IMR-90 (cell line): ENCODE measurements around the gene UGT1A7. TPM values are rescaled to one million over a fixed set of nuclear protein-coding genes. Genes with fewer than 3 reads are reported as not detected.

Source experiments
- ATAC-seq: fragments of 200-7000 bp; cut with Tn5 transposase; 2 replicates; pipeline ENCODE4 v1.9.1; 2020; ENCODE audit warnings: low read depth, mild to moderate bottlenecking, moderate library complexity
- BruUV-seq: library from RNA; stranded (reverse); fragments of 400-500 nt; replicated peaks from 2 replicates; lab custom pipeline; 2021; lab: Mats Ljungman, UMichigan
- CTCF ChIA-PET: fragments of 300-600 bp; formaldehyde crosslinking; extraction: SDS; loops from one replicate; lab custom pipeline; 2021; ENCODE audit warnings: antibody characterized with exemption; lab: Yijun Ruan, JAX
- POLR2A ChIA-PET: fragments of 300-600 bp; sonication (Branson Sonifier 250); formaldehyde crosslinking; loops from one replicate; lab custom pipeline; 2022; ENCODE audit warnings: antibody characterized with exemption; ENCODE audit not compliant: unreplicated experiment; lab: Charles Lee
- DNase-seq: peaks from one replicate; pipeline ENCODE4 v3.0.0; 2013
- H2AFZ ChIP-seq: replicated peaks from 2 replicates; pipeline ENCODE3; 2013; ENCODE audit warnings: low read length, mild to moderate bottlenecking; ENCODE audit not compliant: poor library complexity
- H2AK5ac ChIP-seq: 2 replicates; pipeline ENCODE4 v1.6.1; 2013; ENCODE audit warnings: low read depth, low read length, inconsistent platforms
- H2AK9ac ChIP-seq: replicated peaks from 2 replicates; pipeline ENCODE3; 2013; ENCODE audit warnings: mild to moderate bottlenecking, low read depth, low read length, moderate library complexity; ENCODE audit not compliant: poor library complexity
- H2BK120ac ChIP-seq: 2 replicates; pipeline ENCODE4 v1.6.1; 2013; ENCODE audit warnings: low read depth, low read length, inconsistent platforms
- H2BK15ac ChIP-seq: 3 replicates; pipeline ENCODE4 v1.6.1; 2013; ENCODE audit warnings: low read depth, low read length, inconsistent platforms
- H2BK20ac ChIP-seq: 2 replicates; pipeline ENCODE4 v1.6.1; 2013; ENCODE audit warnings: low read depth, mild to moderate bottlenecking, inconsistent platforms, low read length, moderate library complexity
- H2BK5ac ChIP-seq: 2 replicates; pipeline ENCODE4 v1.6.1; 2013; ENCODE audit warnings: mild to moderate bottlenecking, low read depth, low read length, inconsistent platforms; ENCODE audit not compliant: poor library complexity, severe bottlenecking
- H3K14ac ChIP-seq: replicated peaks from 2 replicates; pipeline ENCODE4 v1.6.1; 2013; ENCODE audit warnings: low read depth, low read length, inconsistent platforms
- H3K18ac ChIP-seq: 2 replicates; pipeline ENCODE4 v1.6.1; 2013; ENCODE audit warnings: low read depth, low read length, control low read depth
- H3K23ac ChIP-seq: 2 replicates; pipeline ENCODE4 v1.6.1; 2013; ENCODE audit warnings: low read depth, low read length, inconsistent platforms
- H3K27ac ChIP-seq: 2 replicates; pipeline ENCODE4 v1.5.1; 2013; ENCODE audit warnings: mild to moderate bottlenecking, control low read depth, low read length; ENCODE audit not compliant: insufficient read depth
- H3K27me3 ChIP-seq: 2 replicates; pipeline ENCODE4 v1.6.1; 2013; ENCODE audit warnings: low read length; ENCODE audit not compliant: control insufficient read depth, insufficient read depth
- H3K36me3 ChIP-seq: 2 replicates; pipeline ENCODE4 v1.6.1; 2013; ENCODE audit warnings: low read length, mixed read lengths; ENCODE audit not compliant: control insufficient read depth, insufficient read depth
- H3K4ac ChIP-seq: 2 replicates; pipeline ENCODE4 v1.6.1; 2013; ENCODE audit warnings: low read depth, low read length, inconsistent platforms
- H3K4me1 ChIP-seq: 2 replicates; pipeline ENCODE4 v1.6.1; 2013; ENCODE audit warnings: low read length, mixed read lengths; ENCODE audit not compliant: control insufficient read depth, insufficient read depth
- H3K4me2 ChIP-seq: 2 replicates; pipeline ENCODE4 v1.6.1; 2013; ENCODE audit warnings: low read depth, mild to moderate bottlenecking, control low read depth, low read length, moderate library complexity
- H3K4me3 ChIP-seq: 2 replicates; pipeline ENCODE4 v1.5.1; 2013; ENCODE audit warnings: low read depth, mild to moderate bottlenecking, control low read depth, low read length, moderate library complexity; ENCODE audit not compliant: insufficient read depth
- H3K56ac ChIP-seq: 2 replicates; pipeline ENCODE4 v1.6.1; 2013; ENCODE audit warnings: low read length, inconsistent platforms; ENCODE audit not compliant: insufficient read depth; ENCODE audit errors: extremely low read depth
- H3K79me1 ChIP-seq, 2 experiments: 2 replicates each; pipeline ENCODE4 v1.6.1; 2013; ENCODE audit warnings: low read length in 2 of 2, inconsistent platforms in 1 of 2, low read depth in 1 of 2
- H3K9ac ChIP-seq: 2 replicates; pipeline ENCODE4 v1.6.1; 2013; ENCODE audit warnings: low read depth, low read length, control low read depth
- H3K9me1 ChIP-seq: 2 replicates; pipeline ENCODE4 v1.6.1; 2013; ENCODE audit warnings: low read length, inconsistent platforms; ENCODE audit not compliant: insufficient read depth
- H3K9me3 ChIP-seq: 2 replicates; pipeline ENCODE4 v1.6.1; 2013; ENCODE audit warnings: low read length; ENCODE audit not compliant: control insufficient read depth, insufficient read depth
- H4K20me1 ChIP-seq: 2 replicates; pipeline ENCODE4 v1.6.1; 2013; ENCODE audit warnings: low read length, inconsistent platforms; ENCODE audit not compliant: insufficient read depth
- H4K5ac ChIP-seq: 2 replicates; pipeline ENCODE4 v1.6.1; 2013; ENCODE audit warnings: mild to moderate bottlenecking, low read depth, low read length, control low read depth
- H4K8ac ChIP-seq, 2 experiments: 2 replicates each; pipeline ENCODE4 v1.6.1; 2013; ENCODE audit warnings: low read depth in 2 of 2, low read length in 2 of 2, control low read depth in 1 of 2, inconsistent platforms in 1 of 2
- H4K91ac ChIP-seq: 2 replicates; pipeline ENCODE4 v1.6.1; 2013; ENCODE audit warnings: low read depth, low read length, inconsistent platforms; ENCODE audit not compliant: insufficient read depth
- BHLHE40 ChIP-seq: fragments of 150-350 bp; IDR thresholded peaks from 2 replicates; pipeline ENCODE4 v1.6.1; 2016; ENCODE audit warnings: mild to moderate bottlenecking, low read depth, low read length
- CEBPB ChIP-seq: IDR thresholded peaks from 2 replicates; pipeline ENCODE4 v1.6.1; 2012; ENCODE audit warnings: low read depth, low read length, improper control_type of control experiment
- CTCF ChIP-seq: conservative IDR thresholded peaks from 2 replicates; pipeline ENCODE4 v1.5.1; 2012; ENCODE audit warnings: mild to moderate bottlenecking, low read depth, low read length, improper control_type of control experiment
- ELK1 ChIP-seq: fragments of 150-350 bp; IDR thresholded peaks from 2 replicates; pipeline ENCODE4 v1.6.1; 2016; ENCODE audit warnings: low read depth, mild to moderate bottlenecking, low read length, moderate library complexity, borderline replicate concordance
- FOS ChIP-seq: fragments of 150-350 bp; IDR thresholded peaks from 2 replicates; pipeline ENCODE4 v1.6.1; 2016; ENCODE audit warnings: low read depth, low read length
- MAFK ChIP-seq: IDR thresholded peaks from 2 replicates; pipeline ENCODE4 v1.6.1; 2012; ENCODE audit warnings: low read depth, low read length, improper control_type of control experiment
- MXI1 ChIP-seq: IDR thresholded peaks from 2 replicates; pipeline ENCODE4 v1.6.1; 2012; ENCODE audit warnings: low read depth, mild to moderate bottlenecking, low read length, moderate library complexity, borderline replicate concordance
- POLR2A ChIP-seq: IDR thresholded peaks from 2 replicates; pipeline ENCODE4 v1.6.1; 2012; ENCODE audit warnings: mild to moderate bottlenecking, low read depth, low read length
- RAD21 ChIP-seq: IDR thresholded peaks from 2 replicates; pipeline ENCODE4 v1.6.1; 2012; ENCODE audit warnings: low read length, improper control_type of control experiment
- RCOR1 ChIP-seq: IDR thresholded peaks from 2 replicates; pipeline ENCODE4 v1.6.1; 2012; ENCODE audit warnings: mild to moderate bottlenecking, low read length, improper control_type of control experiment; ENCODE audit not compliant: insufficient replicate concordance
- RFX5 ChIP-seq: IDR thresholded peaks from 2 replicates; pipeline ENCODE4 v1.8.0; 2012; ENCODE audit warnings: low read depth, mild to moderate bottlenecking, low read length, moderate library complexity
- USF2 ChIP-seq: fragments of 150-350 bp; IDR thresholded peaks from 2 replicates; pipeline ENCODE4 v1.6.1; 2017; ENCODE audit warnings: mild to moderate bottlenecking, antibody characterized with exemption, low read length, low read depth
- WGBS, 2 experiments: methylation state at CpG; one replicate each; pipeline versions ENCODE4 v1.1.5 to v1.1.7; 2013; ENCODE audit warnings: missing lambda C conversion rate in 2 of 2; ENCODE audit not compliant: insufficient read length in 1 of 2; ENCODE audit errors: extremely low coverage in 2 of 2; 5-methylcytosine and 5-hydroxymethylcytosine counted together
- dilution Hi-C: fragments of 300-500 bp; cut with HindIII; formaldehyde crosslinking; loops from one replicate; pipeline ENCODE4 v1.14.3; 2018; ENCODE audit warnings: low sequenced_read_pairs; ENCODE audit not compliant: unreplicated experiment
- in situ Hi-C: fragments of 300-500 bp; cut with MboI; formaldehyde crosslinking; loops from 3 replicates; pipeline ENCODE4 v1.14.3; 2019; ENCODE audit warnings: low sequenced_read_pairs, inconsistent platforms, mixed read lengths
- intact Hi-C: fragments of 100-400 bp; cut with micrococcal nuclease; formaldehyde crosslinking; loops from 2 replicates; pipeline ENCODE4 v1.10.0; 2022
- polyA plus RNA-seq, 3 experiments: library from polyadenylated mRNA; depleted of rRNA; stranded (reverse); fragments of >200 nt; gene quantifications; 2 replicates each; pipeline ENCODE4 v1.2.3, GENCODE V29; 2012; ENCODE audit warnings: low replicate concordance in 1 of 3
- total RNA-seq: library from RNA; depleted of rRNA; stranded (reverse); fragments of >200 nt; gene quantifications from 2 replicates; pipeline ENCODE4 v1.2.3, GENCODE V29; 2012

The UGT1A7 gene
- total and polyA plus RNA-seq, 2 of the 4 experiments (the other 2 are of a cell fraction): not detected

GRCh38 chr2:233769260-233769659 lies 87.6 kb downstream of the UGT1A7 start:
- 76% methylated on average over 6 of the region's 9 CpGs; no CpG with 5 or more reads in 1 of the 2 experiments for WGBS, 2 experiments
- H2AK9ac ChIP-seq: peak overlapping the region; percentile 66
- no peaks in the 10 kb centered on the region for H3K79me1 ChIP-seq
- peaks cover 6% of the 10 kb centered on the region for H3K4me1 ChIP-seq
- no peak overlapping the region for H4K91ac ChIP-seq
- no peak overlapping the region for H3K14ac ChIP-seq
- H3K4me2 ChIP-seq: no peak overlapping the region
- no peak overlapping the region for H3K27ac ChIP-seq
- no peaks in the 10 kb centered on the region for H3K9me3 ChIP-seq
- H3K9ac ChIP-seq: no peak overlapping the region
- ATAC-seq: no peak
- H3K4me3 ChIP-seq: no peak overlapping the region
- ChIA-PET CTCF (no interaction called here), POLR2A (no interaction called here)
- intact Hi-C loops: no loop called here
- H3K18ac ChIP-seq: no peak overlapping the region
- 0 out of 2 replicates have a peak, but pooled peaks cover 5% of the 10 kb centered on the region for H3K9me1 ChIP-seq
- H3K56ac ChIP-seq: no peak overlapping the region
- no peak overlapping the region for H3K4ac ChIP-seq
- no peak overlapping the region for H2BK120ac ChIP-seq
- no peak overlapping the region for H3K23ac ChIP-seq
- no peaks in the 10 kb centered on the region for H3K27me3 ChIP-seq
- in situ Hi-C loops: no loop called here
- no TSS peak for BruUV-seq
- no peak overlapping the region for H2AFZ ChIP-seq
- no peak overlapping the region for H2AK5ac ChIP-seq
- H4K20me1 ChIP-seq: no peaks in the 10 kb centered on the region
- DNase-seq: no peak
- TF ChIP-seq MXI1 (no peak), ELK1 (no peak), CEBPB (no peak), POLR2A (no peak), MAFK (no peak), RCOR1 (no peak), BHLHE40 (no peak), RFX5 (no peak), FOS (no peak), USF2 (no peak), CTCF (no peak), RAD21 (no peak)
- no peaks in the 10 kb centered on the region for H3K36me3 ChIP-seq
- H2BK20ac ChIP-seq: no peak overlapping the region
- H4K5ac ChIP-seq: no peak overlapping the region
- dilution Hi-C loops: no loop called here
- no peak overlapping the region for H4K8ac ChIP-seq
- H2BK15ac ChIP-seq: no peak overlapping the region
- H2BK5ac ChIP-seq: no peak overlapping the region
